Body of pancreas (tissue), 4 donors: ENCODE data around the gene CHST8. TPM values are rescaled to one million over a fixed set of nuclear protein-coding genes. Genes with fewer than 3 reads are reported as not detected.

Experiments used
- ATAC-seq: fragments of 150-250 bp; one replicate; pipeline ENCODE4 v1.9.1; 2016
- DNase-seq, 4 donors: peaks; one replicate each; pipeline ENCODE4 v3.0.0-alpha.2; 2019
- H3K27ac ChIP-seq, 4 donors: fragments of 200-600 bp; sonication (generic); 1 replicate in 3 of 4; 2 replicates in 1 of 4; pipeline versions ENCODE4 v1.5.1 to v1.6.1; 2016 to 2019; ENCODE audit warnings: mild to moderate bottlenecking in 1 of 4, mixed read lengths in 1 of 4, moderate library complexity in 1 of 4
- H3K27me3 ChIP-seq, 2 donors: fragments of 200-600 bp; sonication (generic); one replicate each; pipeline ENCODE4 v1.6.0; 2016; ENCODE audit warnings: mild to moderate bottlenecking in 1 of 2
- H3K36me3 ChIP-seq, 2 donors: fragments of 200-600 bp; sonication (generic); replicated peaks in 1 of 2; 2 replicates each; pipeline ENCODE4 v1.5.1; 2016; ENCODE audit warnings: low read depth in 2 of 2; ENCODE audit not compliant: insufficient read depth in 1 of 2
- H3K4me1 ChIP-seq: fragments of 200-600 bp; sonication (generic); one replicate; pipeline ENCODE4 v1.6.0; 2016
- H3K4me3 ChIP-seq, 2 donors: fragments of 200-600 bp; sonication (generic); 1 replicate in 1 of 2; 2 replicates in 1 of 2; pipeline ENCODE4 v1.5.1; 2016 to 2019
- H3K9me3 ChIP-seq, 3 donors: fragments of 200-600 bp; sonication (generic); 1 replicate in 2 of 3; 2 replicates in 1 of 3; pipeline ENCODE4 v1.5.1; 2016
- POLR2A ChIP-seq, 3 donors: fragments of 450-650 bp; IDR thresholded peaks; one replicate each; pipeline ENCODE4 v1.6.1; 2016; ENCODE audit warnings: antibody characterized with exemption in 3 of 3, mild to moderate bottlenecking in 2 of 3
- WGBS, 2 donors: methylation state at CpG; one replicate each; pipeline ENCODE4 v1.1.5; 2017; 5-methylcytosine and 5-hydroxymethylcytosine counted together
- intact Hi-C: fragments of 100-400 bp; cut with DNase I; formaldehyde crosslinking; loops from one replicate; pipeline ENCODE4 v1.15.1; 2023
- total RNA-seq, 2 donors: library from RNA; depleted of rRNA; stranded (reverse); fragments of >200 nt; gene quantifications; one replicate each; pipeline ENCODE4 v1.1.0, GENCODE V29; 2016
- TF ChIP-seq, protein P1 (sequence below), 7 experiments: fragments of 450-650 bp in 4 of 7; fragments of 200-600 bp in 3 of 7; sonication (generic) in 3 of 7; IDR thresholded peaks; one replicate each; pipeline ENCODE4 v1.5.1; 2016 to 2019; ENCODE audit warnings: antibody characterized with exemption in 7 of 7

CHST8 gene
- total RNA-seq, 2 donors from 2014 or later: 0.26 TPM; not detected in 1

DNA sequence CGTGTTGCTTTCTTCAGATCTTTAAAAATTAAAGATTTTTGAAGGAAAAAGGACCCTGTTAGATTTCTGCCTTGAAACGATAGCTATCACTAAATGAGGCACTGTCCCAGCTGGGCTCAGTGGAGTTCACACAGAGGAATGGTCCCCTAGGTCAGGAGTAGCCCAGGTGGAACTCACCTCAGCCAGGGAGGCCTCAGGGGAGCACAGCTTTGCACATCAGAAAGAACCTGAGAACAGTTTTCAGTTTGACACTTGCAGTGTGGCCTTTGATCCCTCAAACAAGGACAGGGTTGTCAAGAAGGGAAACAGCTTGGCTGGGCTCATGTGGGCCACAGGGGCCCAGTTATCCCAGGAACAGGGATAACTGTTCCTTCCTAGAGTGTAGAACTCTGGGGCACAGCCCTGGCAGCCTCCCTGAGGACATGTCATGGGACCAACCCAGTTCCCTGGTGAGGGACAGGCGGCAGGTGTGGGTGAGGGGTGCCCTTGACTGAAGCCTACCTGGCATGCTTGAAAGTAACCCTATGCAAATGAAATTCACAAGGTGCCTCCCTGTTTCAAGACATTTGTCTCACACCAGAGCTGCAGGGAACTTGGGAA lies 59.4 kb downstream of the CHST8 start:
- Histone ChIP-seq H3K27ac (no peak overlapping the region), H3K9me3 (no peaks in the 10 kb centered on the region), H3K36me3 (no peaks in the 10 kb centered on the region), H3K4me3 (no peak overlapping the region), H3K4me1 (peaks cover 10% of the 10 kb centered on the region), H3K27me3 (peaks cover 0 to 8% of the 10 kb centered on the region in 2 donors)
- ATAC-seq (no peak), DNase-seq (no peak)
- WGBS, 2 donors: 37 to 49% methylated on average over 3 of the region's 3 CpGs
- no peak for TF ChIP-seq POLR2A (IDR thresholded peaks at IDR 0.05)
- TF ChIP-seq, protein P1, sequence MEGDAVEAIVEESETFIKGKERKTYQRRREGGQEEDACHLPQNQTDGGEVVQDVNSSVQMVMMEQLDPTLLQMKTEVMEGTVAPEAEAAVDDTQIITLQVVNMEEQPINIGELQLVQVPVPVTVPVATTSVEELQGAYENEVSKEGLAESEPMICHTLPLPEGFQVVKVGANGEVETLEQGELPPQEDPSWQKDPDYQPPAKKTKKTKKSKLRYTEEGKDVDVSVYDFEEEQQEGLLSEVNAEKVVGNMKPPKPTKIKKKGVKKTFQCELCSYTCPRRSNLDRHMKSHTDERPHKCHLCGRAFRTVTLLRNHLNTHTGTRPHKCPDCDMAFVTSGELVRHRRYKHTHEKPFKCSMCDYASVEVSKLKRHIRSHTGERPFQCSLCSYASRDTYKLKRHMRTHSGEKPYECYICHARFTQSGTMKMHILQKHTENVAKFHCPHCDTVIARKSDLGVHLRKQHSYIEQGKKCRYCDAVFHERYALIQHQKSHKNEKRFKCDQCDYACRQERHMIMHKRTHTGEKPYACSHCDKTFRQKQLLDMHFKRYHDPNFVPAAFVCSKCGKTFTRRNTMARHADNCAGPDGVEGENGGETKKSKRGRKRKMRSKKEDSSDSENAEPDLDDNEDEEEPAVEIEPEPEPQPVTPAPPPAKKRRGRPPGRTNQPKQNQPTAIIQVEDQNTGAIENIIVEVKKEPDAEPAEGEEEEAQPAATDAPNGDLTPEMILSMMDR (IDR thresholded peaks at IDR 0.05): no peak
- intact Hi-C loops: no loop called here

DNA sequence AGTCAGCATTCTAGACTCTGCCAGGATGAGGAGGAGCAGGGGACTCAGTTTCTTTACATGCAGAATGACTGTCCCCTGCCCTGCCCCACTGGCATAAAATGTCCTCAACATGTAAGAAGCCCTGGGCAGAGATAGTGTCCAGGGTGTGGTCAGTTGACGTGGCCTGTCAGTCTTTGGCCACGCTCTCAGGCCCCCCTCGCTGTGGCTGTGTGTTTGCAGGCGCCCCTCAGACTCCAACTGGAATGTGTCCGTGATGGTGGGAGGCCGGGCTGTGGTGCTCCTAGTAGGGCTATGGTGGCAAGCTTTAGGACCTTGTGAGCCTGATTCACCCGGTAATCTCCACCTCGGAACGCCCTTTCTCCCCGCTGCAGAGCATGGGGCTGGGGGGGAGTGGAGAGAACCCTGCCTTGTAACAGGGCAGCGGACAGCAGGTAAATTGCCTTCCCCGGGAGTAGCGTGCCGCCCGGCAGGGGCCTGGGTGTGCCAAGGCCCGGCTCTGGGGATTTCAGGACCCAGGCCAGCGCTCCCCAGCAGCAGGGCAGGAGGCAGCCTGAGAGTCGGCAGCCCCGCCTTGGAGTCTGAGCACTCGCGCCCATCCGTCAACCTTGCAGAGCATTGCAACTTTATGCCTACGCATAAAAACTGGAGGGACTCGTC lies 62.3 kb downstream of the CHST8 start:
- Histone ChIP-seq H3K27me3 (peaks cover 0 to 8% of the 10 kb centered on the region in 2 donors), H3K27ac (no peak overlapping the region), H3K4me3 (no peak overlapping the region), H3K36me3 (no peaks in the 10 kb centered on the region), H3K9me3 (no peaks in the 10 kb centered on the region), H3K4me1 (peaks cover 10% of the 10 kb centered on the region)
- WGBS, 2 donors: 15 to 42% methylated on average over 3 to 24 of the region's 24 CpGs
- ATAC-seq: peak; percentile 38
- peak; percentile 38 to 61 (median 43) for DNase-seq
- no peak for TF ChIP-seq POLR2A (IDR thresholded peaks at IDR 0.05)
- TF ChIP-seq, protein P1 (IDR thresholded peaks at IDR 0.05): no peak
- intact Hi-C loops: no loop called here

DNA sequence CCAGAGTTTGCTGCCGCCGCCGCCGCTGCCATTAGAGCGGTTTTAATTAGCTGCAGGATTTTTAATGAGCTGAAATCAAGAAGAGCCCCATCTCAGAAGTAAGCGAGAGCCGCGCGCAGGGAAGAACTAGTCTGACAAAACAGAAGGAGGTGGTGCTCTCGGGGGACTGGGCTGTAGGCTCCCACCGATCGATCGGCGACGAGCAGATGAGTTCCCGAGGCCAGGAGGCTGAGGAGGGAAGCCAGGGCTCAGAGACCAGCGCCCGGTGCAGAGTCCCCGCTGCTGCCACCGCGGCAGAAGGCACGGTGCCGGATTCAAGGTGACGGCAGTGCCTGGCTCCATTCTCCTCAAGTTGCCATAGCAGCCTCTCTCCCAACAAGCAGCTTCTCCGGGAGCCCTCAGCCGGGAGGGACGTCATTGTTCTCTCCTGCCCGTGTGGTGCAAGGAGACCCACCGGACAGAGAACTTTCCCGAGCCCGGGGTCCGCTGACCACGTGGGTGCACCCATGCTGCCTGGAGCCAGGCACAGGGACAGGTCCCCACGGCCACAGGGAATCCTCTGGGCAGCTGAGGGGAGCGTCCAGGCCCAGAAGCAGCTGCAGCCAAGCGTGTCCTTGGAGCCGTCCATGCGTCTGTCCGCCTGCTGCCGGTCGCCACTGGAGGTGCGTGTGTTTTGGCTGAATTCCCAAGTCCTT lies 62.9 kb downstream of the CHST8 start:
- WGBS, 2 donors: 6 to 10% methylated on average over 23 to 42 of the region's 42 CpGs
- no peaks in the 10 kb centered on the region for H3K36me3 ChIP-seq
- H3K4me3 ChIP-seq: no peak overlapping the region
- DNase-seq (peak; percentile 20 to 39 (median 26)), ATAC-seq (no peak)
- H3K27ac ChIP-seq: no peak overlapping the region
- intact Hi-C loops: no loop called here
- no peaks in the 10 kb centered on the region for H3K9me3 ChIP-seq
- TF ChIP-seq POLR2A (IDR thresholded peaks at IDR 0.05): no peak
- TF ChIP-seq, protein P1 (IDR thresholded peaks at IDR 0.05): no peak
- H3K4me1 ChIP-seq: peaks cover 10% of the 10 kb centered on the region
- peaks cover 0 to 8% of the 10 kb centered on the region in 2 donors for H3K27me3 ChIP-seq

DNA sequence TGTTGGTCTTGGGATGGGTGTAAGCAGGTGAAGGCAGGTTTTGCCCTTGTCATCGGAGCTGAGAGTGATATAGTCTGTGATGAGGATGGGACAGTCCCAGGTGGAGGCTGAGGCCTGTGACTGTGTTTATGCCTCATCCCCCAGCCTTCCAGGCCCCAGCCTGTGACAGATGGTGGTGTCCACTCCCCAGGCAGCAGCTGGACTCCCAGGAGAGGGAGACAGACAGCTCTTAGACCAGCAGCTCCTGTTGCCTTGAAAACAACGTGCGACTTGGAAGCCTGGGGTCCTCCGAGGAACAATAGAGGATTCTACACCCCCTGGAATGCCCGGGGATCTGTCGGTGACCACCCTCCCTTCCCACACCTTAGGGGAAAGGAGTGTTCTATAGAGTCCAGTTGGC lies 63.8 kb downstream of the CHST8 start:
- Histone ChIP-seq H3K9me3 (no peaks in the 10 kb centered on the region), H3K27ac (no peak overlapping the region), H3K27me3 (peaks cover 0 to 8% of the 10 kb centered on the region in 2 donors), H3K36me3 (no peaks in the 10 kb centered on the region), H3K4me3 (no peak overlapping the region), H3K4me1 (peaks cover 10% of the 10 kb centered on the region)
- no peak for ATAC-seq
- DNase-seq: no peak
- 68% methylated on average over 6 of the region's 6 CpGs; no CpG with 5 or more reads in 1 of the 2 donors for WGBS, 2 donors
- no peak for TF ChIP-seq POLR2A (IDR thresholded peaks at IDR 0.05)
- TF ChIP-seq, protein P1 (IDR thresholded peaks at IDR 0.05): no peak
- intact Hi-C loops: no loop called here
